Subcutaneous abdominal adipose tissue (tissue), 5 donors: ENCODE measurements around the gene F8.

Experiments
- H3K27ac ChIP-seq: one replicate; pipeline ENCODE4 v1.7.0; 2013; ENCODE audit warnings: low read depth, mild to moderate bottlenecking, inconsistent platforms, low read length, moderate library complexity
- H3K27me3 ChIP-seq, 5 donors: one replicate each; pipeline ENCODE4 v1.7.0; 2013; ENCODE audit warnings: low read length in 5 of 5, inconsistent platforms in 1 of 5; ENCODE audit not compliant: control insufficient read depth in 5 of 5, insufficient read depth in 4 of 5
- H3K36me3 ChIP-seq, 5 donors: one replicate each; pipeline ENCODE4 v1.7.0; 2013; ENCODE audit warnings: low read length in 5 of 5; ENCODE audit not compliant: control insufficient read depth in 5 of 5, insufficient read depth in 5 of 5
- H3K4me1 ChIP-seq, 5 donors: one replicate each; pipeline ENCODE4 v1.7.0; 2013; ENCODE audit warnings: low read length in 5 of 5, mild to moderate bottlenecking in 3 of 5, moderate library complexity in 1 of 5; ENCODE audit not compliant: control insufficient read depth in 5 of 5, insufficient read depth in 5 of 5
- H3K4me3 ChIP-seq, 5 donors: one replicate each; pipeline ENCODE4 v1.7.0; 2013; ENCODE audit warnings: low read length in 5 of 5, low read depth in 1 of 5
- H3K9ac ChIP-seq, 5 donors: one replicate each; pipeline ENCODE4 v1.7.0; 2013; ENCODE audit warnings: low read length in 5 of 5, mild to moderate bottlenecking in 4 of 5, moderate library complexity in 3 of 5
- H3K9me3 ChIP-seq, 5 donors: one replicate each; pipeline ENCODE4 v1.7.0; 2013; ENCODE audit warnings: low read length in 5 of 5; ENCODE audit not compliant: control insufficient read depth in 5 of 5
- donor health status: healthy.
- donor health status: healthy.
- donor health status: healthy.
- donor health status: healthy.
- donor health status: healthy.

F8 gene

DNA sequence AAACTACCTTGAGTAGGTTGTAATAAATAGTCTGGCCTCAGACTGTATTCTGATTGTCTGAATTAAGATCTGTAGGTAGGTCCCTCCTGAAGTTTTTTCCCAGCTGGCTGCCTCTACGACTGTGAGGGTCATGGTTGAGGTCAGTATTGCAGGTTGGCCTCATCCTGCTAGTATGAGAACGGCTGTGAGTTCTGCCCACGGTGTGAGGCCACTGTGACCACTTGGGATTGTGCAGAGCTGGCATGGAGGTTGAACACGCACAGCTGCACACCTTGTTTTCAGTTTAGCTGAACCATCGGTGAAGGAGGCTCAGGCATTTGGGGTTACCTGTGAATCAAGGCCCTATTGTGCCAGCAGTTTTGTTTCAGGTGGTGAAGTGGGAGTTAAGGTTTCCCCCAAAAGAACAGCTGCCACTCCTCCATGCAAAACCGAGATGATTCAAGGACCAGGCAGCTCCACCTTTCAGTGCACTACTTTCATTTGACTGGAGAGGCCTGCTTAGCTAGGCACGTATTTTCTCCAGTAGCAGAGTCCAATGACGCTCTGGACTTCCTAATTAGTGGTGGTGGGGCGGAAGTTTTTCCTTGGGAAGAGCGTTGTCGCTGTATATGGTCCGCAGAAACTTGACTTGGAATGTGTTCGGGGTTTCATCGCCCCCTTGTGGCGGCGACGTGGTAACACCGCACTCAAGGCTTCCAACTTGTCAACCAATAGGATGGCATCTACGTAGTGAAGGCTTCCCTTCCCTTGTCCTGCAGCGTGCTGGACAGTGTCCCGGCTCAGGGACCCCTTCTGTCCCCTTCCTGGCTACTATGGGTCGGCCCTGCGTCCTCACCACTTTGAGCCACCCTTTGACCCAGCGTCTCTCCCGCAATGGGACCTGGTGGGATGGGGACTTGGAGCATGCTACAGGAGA is 34.6 kb upstream of the F8 start:
- Histone ChIP-seq H3K4me1 (peaks cover 4 to 12% (median 10%) of the 10 kb centered on the region in 5 donors), H3K27me3 (peaks cover 0 to 3% (median 0%) of the 10 kb centered on the region in 5 donors), H3K9me3 (no peaks in the 10 kb centered on the region), H3K27ac (no peak overlapping the region), H3K4me3 (peak overlapping the region; percentile 23 to 54 (median 39)), H3K9ac (peak overlapping the region in 1 of 5 donors; percentile 17), H3K36me3 (peaks cover 0 to 13% (median 4%) of the 10 kb centered on the region in 5 donors)

DNA sequence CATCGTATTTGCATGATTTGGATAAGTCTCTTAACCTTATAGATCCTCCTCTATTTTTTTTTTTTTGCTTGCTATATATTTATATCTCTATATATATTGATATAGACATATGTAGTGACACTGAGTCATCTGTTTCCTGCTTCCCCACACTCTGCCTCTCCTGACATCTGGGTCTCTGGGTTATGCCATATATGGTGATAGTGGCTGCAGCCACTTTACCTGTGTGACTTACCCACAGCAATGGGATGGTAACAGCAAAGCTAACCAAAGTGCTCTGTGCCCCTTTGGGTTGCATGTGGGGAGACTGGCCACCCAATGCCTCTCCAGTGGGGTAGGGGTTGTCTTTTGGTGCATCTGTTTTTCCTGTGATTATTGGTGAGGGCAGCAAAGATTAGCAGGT is 33.9 kb upstream of the F8 start:
- Histone ChIP-seq H3K4me1 (peaks cover 4 to 12% (median 10%) of the 10 kb centered on the region in 5 donors), H3K27me3 (peaks cover 0 to 3% (median 0%) of the 10 kb centered on the region in 5 donors), H3K4me3 (no peak overlapping the region), H3K27ac (no peak overlapping the region), H3K9me3 (no peaks in the 10 kb centered on the region), H3K9ac (no peak overlapping the region), H3K36me3 (peaks cover 2 to 19% (median 11%) of the 10 kb centered on the region in 5 donors)

DNA sequence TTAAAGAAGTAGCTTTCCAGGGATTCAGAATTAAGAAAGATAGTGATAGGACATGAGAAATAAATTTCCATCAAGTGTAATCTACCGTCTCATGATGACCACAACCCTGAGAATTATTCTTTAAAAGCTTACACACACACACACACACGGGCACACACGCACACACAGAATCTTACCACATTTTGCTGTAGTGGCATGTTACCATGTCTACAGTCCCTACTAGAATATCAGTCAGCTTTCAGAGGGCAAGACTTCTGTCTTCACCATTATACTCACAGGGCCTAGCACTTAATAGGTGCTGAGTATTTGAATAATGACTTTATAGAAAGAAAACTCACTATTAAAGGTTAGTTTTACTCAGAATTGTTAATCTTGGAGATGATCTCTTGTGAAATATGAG is 33.0 kb upstream of the F8 start:
- Histone ChIP-seq H3K9me3 (no peaks in the 10 kb centered on the region), H3K4me1 (peaks cover 4 to 12% (median 10%) of the 10 kb centered on the region in 5 donors), H3K27ac (no peak overlapping the region), H3K9ac (no peak overlapping the region), H3K27me3 (peaks cover 0 to 3% (median 0%) of the 10 kb centered on the region in 5 donors), H3K4me3 (no peak overlapping the region), H3K36me3 (peaks cover 2 to 19% (median 11%) of the 10 kb centered on the region in 5 donors)

GRCh38 chrX:155054255-155054654 is 31.7 kb upstream of the F8 start:
- Histone ChIP-seq H3K27ac (no peak overlapping the region), H3K9me3 (no peaks in the 10 kb centered on the region), H3K4me3 (no peak overlapping the region), H3K27me3 (peaks cover 0 to 3% (median 0%) of the 10 kb centered on the region in 5 donors), H3K36me3 (peaks cover 2 to 15% (median 11%) of the 10 kb centered on the region in 5 donors), H3K4me1 (peaks cover 4 to 12% (median 10%) of the 10 kb centered on the region in 5 donors), H3K9ac (no peak overlapping the region)

DNA sequence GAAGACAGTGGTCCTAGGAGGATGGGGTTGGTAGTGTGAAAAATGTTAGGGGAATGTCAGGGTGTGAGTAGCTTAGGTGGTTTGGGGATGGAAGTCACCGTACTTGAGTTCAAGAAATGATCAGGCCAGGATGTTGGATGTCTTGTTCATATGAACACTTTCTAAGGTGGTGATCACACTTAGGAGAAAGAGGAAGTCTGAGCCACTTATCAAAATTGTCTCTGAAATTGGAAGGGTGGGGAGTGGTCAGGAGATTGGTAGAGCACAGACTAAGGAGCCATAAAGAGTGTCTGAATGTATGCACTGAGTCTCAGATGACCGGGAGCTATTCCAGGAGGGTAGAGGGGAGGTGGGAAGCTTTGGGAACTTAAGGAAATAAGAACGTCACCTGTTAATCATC is 31.1 kb upstream of the F8 start:
- Histone ChIP-seq H3K27ac (no peak overlapping the region), H3K9ac (no peak overlapping the region), H3K27me3 (peaks cover 0 to 3% (median 0%) of the 10 kb centered on the region in 5 donors), H3K9me3 (no peaks in the 10 kb centered on the region), H3K4me3 (no peak overlapping the region), H3K36me3 (peaks cover 2 to 15% (median 11%) of the 10 kb centered on the region in 5 donors), H3K4me1 (peaks cover 4 to 15% (median 10%) of the 10 kb centered on the region in 5 donors)

DNA sequence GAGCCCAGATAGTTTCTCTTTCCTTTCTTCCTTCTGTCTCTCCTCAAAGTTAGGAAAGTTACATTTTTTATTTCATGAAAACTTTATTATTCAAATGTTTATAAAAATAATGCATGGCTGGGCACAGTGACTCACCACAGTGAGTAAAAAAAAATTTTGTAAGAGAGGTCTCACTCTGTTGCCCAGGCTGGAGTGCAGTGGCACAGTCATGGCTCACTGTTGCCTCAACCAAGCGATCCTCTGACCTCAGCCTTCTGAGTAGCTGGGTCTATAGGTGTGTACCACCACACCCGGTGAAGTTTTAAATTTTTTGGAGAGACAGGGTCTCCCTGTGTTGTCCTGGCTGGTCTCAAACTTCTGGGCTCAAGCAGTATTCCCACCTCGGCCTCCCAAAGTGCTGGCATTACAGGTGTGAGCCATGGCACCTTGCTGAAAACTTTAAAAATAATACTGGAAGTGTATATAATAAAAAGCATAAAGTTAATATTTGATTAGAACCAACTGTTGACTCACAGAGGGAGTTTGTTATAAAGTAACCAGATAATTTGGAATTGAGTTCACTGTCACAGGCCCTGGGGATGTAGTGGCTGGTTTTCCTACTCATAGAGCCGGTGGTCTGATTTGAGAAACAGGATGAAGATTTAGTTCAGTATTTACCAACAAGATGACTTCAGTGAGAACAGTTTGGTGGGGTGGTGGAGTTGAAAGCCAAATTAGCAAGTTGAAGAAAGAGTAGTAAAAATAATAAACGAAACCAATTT is 30.4 kb upstream of the F8 start:
- Histone ChIP-seq H3K27ac (no peak overlapping the region), H3K27me3 (peaks cover 0 to 3% (median 0%) of the 10 kb centered on the region in 5 donors), H3K4me3 (no peak overlapping the region), H3K36me3 (peaks cover 2 to 16% (median 11%) of the 10 kb centered on the region in 5 donors), H3K9me3 (no peaks in the 10 kb centered on the region), H3K4me1 (peaks cover 4 to 15% (median 10%) of the 10 kb centered on the region in 5 donors), H3K9ac (no peak overlapping the region)

- Histone ChIP-seq H3K27me3 (no peaks in the 10 kb centered on the region), H3K4me3 (no peak overlapping the region), H3K36me3 (peaks cover 5 to 23% (median 15%) of the 10 kb centered on the region in 5 donors), H3K27ac (no peak overlapping the region), H3K4me1 (peaks cover 0 to 4% (median 0%) of the 10 kb centered on the region in 5 donors), H3K9me3 (no peaks in the 10 kb centered on the region), H3K9ac (no peak overlapping the region)
These were observed 26.6 kb upstream of the F8 start for GRCh38 chrX:155048977-155049619.

- Histone ChIP-seq H3K9me3 (no peaks in the 10 kb centered on the region), H3K36me3 (peaks cover 3 to 17% (median 10%) of the 10 kb centered on the region in 5 donors), H3K27me3 (no peaks in the 10 kb centered on the region), H3K4me1 (peaks cover 0 to 4% (median 0%) of the 10 kb centered on the region in 5 donors), H3K27ac (no peak overlapping the region), H3K4me3 (no peak overlapping the region), H3K9ac (no peak overlapping the region)
These were observed 24.4 kb upstream of the F8 start for GRCh38 chrX:155046811-155047528.

GRCh38 chrX:155046129-155046810 is 23.7 kb upstream of the F8 start:
- Histone ChIP-seq H3K4me1 (peaks cover 0 to 4% (median 0%) of the 10 kb centered on the region in 5 donors), H3K4me3 (no peak overlapping the region), H3K27ac (no peak overlapping the region), H3K27me3 (no peaks in the 10 kb centered on the region), H3K9me3 (no peaks in the 10 kb centered on the region), H3K36me3 (peaks cover 3 to 12% (median 6%) of the 10 kb centered on the region in 5 donors), H3K9ac (no peak overlapping the region)
